Measurements from ENCODE around the gene CFI.

- TF ChIP-seq ZNF274 (IDR thresholded peaks at IDR 0.05; ENCODE audit: low read depth, low read length) (no peak), YY1 (IDR thresholded peaks at IDR 0.05; ENCODE audit: insufficient read depth, insufficient read length) (no peak), SUZ12 (IDR thresholded peaks at IDR 0.05; ENCODE audit: extremely low read depth, insufficient read depth, insufficient read length) (no peak)
These were observed 36.9 kb downstream of the CFI start for GRCh38 chr4:109764789-109765402.
